ENCODE data around the gene PPP6R1. TPM values are rescaled to one million over a fixed set of nuclear protein-coding genes. Genes with fewer than 3 reads are reported as not detected.

The PPP6R1 gene
- total RNA-seq, 2 experiments from 2014 or later: 89.6 to 161 TPM

DNA sequence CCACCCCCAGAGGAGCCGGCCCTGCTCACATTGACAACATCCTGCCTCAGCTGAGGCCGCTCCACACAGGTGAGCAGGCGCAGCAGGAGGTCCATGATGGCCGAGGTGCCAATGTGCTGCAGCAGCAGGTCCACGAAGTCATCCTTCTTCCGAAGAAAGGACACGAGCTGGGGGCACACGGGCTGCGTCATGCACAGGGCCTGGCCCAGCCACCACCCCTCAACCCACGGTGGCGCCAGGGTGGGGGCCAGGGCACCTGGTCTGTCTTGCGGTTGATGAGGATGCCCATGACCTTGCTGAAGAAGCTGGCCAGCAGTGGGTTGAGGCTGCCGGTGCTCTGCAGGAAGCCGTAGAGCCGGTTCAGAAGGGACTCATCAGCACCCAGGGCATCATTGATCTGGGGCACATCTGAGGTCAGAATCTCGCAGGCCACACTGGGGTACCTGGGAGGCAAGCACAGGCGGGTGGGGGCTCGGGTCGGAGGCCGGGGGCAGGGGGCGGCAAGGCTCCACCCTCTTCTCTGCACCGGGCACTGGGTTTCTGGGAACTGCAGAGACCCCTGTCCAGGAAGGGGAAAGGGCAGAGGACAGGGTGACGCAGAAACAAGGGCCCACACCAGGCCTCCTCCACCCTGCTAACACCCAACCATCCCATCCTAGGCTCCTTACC, 13.4 kb downstream of the PPP6R1 start:
- Histone ChIP-seq H3K4me1 (ENCODE audit: insufficient read depth, low read length, poor library complexity, severe bottlenecking) (no peaks in the 10 kb centered on the region), H3K4me2 (ENCODE audit: low read length) (no peak overlapping the region), H4K20me1 (ENCODE audit: insufficient read depth, low read length) (peaks cover 16% of the 10 kb centered on the region), H3K4me3 (ENCODE audit: low read depth, low read length, poor library complexity, severe bottlenecking) (no peak overlapping the region), H3K9me2 (ENCODE audit: insufficient read depth, low read length) (no peaks in the 10 kb centered on the region), H3K79me2 (ENCODE audit: insufficient read depth, low read depth, low read length) (peaks cover 33% of the 10 kb centered on the region), H2AFZ (ENCODE audit: low read length) (no peak overlapping the region), H3K36me3 (ENCODE audit: insufficient read depth, low read length) (peaks cover 98% of the 10 kb centered on the region), H3K27ac (ENCODE audit: low read depth, low read length, poor library complexity, severe bottlenecking) (no peak overlapping the region), H3K9me3 (ENCODE audit: low read length) (no peaks in the 10 kb centered on the region)
- ChIA-PET CTCF (ENCODE audit: unreplicated experiment) (no interaction called here), POLR2A (interaction anchor here (0.6 kb wide), 1 partner anchor 52 kb away, joined by 3 read pairs; no protein-coding TSS in a partner anchor)
- intact Hi-C loops (cut with micrococcal nuclease; ENCODE audit: unreplicated experiment): no loop called here
- no peak for DNase-seq (ENCODE audit: low spot score)
- BruUV-seq (replicated peaks): no TSS peak
- TF ChIP-seq EZH2phosphoT487 (IDR thresholded peaks at IDR 0.05; ENCODE audit: borderline replicate concordance, low read depth, low read length): no peak
- TF ChIP-seq, protein P1, sequence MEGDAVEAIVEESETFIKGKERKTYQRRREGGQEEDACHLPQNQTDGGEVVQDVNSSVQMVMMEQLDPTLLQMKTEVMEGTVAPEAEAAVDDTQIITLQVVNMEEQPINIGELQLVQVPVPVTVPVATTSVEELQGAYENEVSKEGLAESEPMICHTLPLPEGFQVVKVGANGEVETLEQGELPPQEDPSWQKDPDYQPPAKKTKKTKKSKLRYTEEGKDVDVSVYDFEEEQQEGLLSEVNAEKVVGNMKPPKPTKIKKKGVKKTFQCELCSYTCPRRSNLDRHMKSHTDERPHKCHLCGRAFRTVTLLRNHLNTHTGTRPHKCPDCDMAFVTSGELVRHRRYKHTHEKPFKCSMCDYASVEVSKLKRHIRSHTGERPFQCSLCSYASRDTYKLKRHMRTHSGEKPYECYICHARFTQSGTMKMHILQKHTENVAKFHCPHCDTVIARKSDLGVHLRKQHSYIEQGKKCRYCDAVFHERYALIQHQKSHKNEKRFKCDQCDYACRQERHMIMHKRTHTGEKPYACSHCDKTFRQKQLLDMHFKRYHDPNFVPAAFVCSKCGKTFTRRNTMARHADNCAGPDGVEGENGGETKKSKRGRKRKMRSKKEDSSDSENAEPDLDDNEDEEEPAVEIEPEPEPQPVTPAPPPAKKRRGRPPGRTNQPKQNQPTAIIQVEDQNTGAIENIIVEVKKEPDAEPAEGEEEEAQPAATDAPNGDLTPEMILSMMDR (conservative IDR thresholded peaks at IDR 0.05; ENCODE audit: low read length): no peak

DNA sequence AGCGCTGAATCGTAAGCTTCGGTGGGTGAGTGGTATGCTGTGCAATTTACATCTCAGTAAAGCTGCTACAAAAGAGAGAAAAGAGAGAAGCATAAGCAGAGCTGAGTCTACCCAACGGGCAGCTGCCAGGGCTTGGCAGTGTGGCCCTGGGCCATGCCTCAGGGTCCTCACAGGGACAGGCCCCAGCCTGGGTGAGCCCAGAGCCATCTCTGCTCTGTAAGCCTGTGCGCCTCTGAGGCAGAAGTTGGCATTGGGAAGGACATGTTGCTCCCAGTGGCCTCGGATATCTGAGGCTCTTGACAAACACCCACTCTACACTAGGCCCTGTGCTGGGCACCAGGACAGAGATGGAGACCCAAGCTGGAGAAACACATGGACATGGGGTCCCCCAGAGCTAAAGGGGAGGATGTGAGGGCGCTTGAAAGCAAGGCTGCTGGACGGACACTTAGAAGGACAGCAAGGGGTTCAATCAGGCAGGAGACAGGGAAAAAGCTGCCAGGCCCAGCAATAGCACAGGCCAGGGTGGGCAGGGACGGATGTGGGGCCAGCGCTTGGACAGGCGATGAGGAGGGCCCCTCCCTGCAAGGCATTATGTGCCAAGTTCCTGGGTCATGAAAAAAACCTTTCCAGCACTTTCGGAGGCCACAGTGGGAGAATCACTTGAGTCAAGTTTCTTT, 14.7 kb downstream of the PPP6R1 start:
- H3K4me3 ChIP-seq (ENCODE audit: low read depth, low read length, poor library complexity, severe bottlenecking): no peak overlapping the region
- no peak overlapping the region for H3K27ac ChIP-seq (ENCODE audit: low read depth, low read length, poor library complexity, severe bottlenecking)
- POLR2A ChIA-PET: no interaction called here
- CTCF ChIA-PET (ENCODE audit: unreplicated experiment): no interaction called here
- peaks cover 99% of the 10 kb centered on the region for H3K36me3 ChIP-seq (ENCODE audit: insufficient read depth, low read length)
- H3K79me2 ChIP-seq (ENCODE audit: insufficient read depth, low read depth, low read length): peaks cover 21% of the 10 kb centered on the region
- intact Hi-C loops (cut with micrococcal nuclease; ENCODE audit: unreplicated experiment): no loop called here
- TF ChIP-seq, protein P1 (conservative IDR thresholded peaks at IDR 0.05; ENCODE audit: low read length): no peak
- no peak for TF ChIP-seq EZH2phosphoT487 (IDR thresholded peaks at IDR 0.05; ENCODE audit: borderline replicate concordance, low read depth, low read length)
- no peak for DNase-seq (ENCODE audit: low spot score)
- H2AFZ ChIP-seq (ENCODE audit: low read length): no peak overlapping the region
- no peak overlapping the region for H3K4me2 ChIP-seq (ENCODE audit: low read length)
- H3K9me3 ChIP-seq (ENCODE audit: low read length): no peaks in the 10 kb centered on the region
- H4K20me1 ChIP-seq (ENCODE audit: insufficient read depth, low read length): peaks cover 12% of the 10 kb centered on the region; the same call in 1 of the 2 replicates
- no peaks in the 10 kb centered on the region for H3K9me2 ChIP-seq (ENCODE audit: insufficient read depth, low read length)
- H3K4me1 ChIP-seq (ENCODE audit: insufficient read depth, low read length, poor library complexity, severe bottlenecking): no peaks in the 10 kb centered on the region
- no TSS peak for BruUV-seq (replicated peaks)

DNA sequence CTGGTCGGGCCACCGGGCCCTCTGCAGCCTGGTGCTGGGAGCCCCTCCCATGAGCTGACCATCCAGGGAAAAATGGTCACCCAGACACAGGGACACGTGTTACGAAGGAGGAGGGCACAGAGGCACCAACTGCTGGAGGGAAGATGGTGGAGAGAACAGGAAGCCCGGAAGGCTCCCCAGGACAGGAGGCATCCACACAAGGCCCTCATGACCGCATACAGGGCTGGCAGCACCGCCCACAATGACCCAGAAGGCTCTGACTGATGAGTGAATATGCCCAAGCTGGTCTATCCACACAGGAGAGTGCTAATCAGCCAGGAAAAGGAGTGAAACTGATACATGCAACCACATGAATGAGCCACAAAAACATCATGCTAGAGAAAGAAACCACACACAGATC, 16.3 kb downstream of the PPP6R1 start:
- H2AFZ ChIP-seq (ENCODE audit: low read length): no peak overlapping the region
- ChIA-PET CTCF (ENCODE audit: unreplicated experiment) (no interaction called here), POLR2A (no interaction called here)
- TF ChIP-seq EZH2phosphoT487 (IDR thresholded peaks at IDR 0.05; ENCODE audit: borderline replicate concordance, low read depth, low read length): no peak
- TF ChIP-seq, protein P1 (conservative IDR thresholded peaks at IDR 0.05; ENCODE audit: low read length): no peak
- no peak overlapping the region for H3K27ac ChIP-seq (ENCODE audit: low read depth, low read length, poor library complexity, severe bottlenecking)
- DNase-seq (ENCODE audit: low spot score): no peak
- H3K9me2 ChIP-seq (ENCODE audit: insufficient read depth, low read length): no peaks in the 10 kb centered on the region
- BruUV-seq (replicated peaks): no TSS peak
- H4K20me1 ChIP-seq (ENCODE audit: insufficient read depth, low read length): peaks cover 6% of the 10 kb centered on the region; the same call in 1 of the 2 replicates
- intact Hi-C loops (cut with micrococcal nuclease; ENCODE audit: unreplicated experiment): no loop called here
- H3K36me3 ChIP-seq (ENCODE audit: insufficient read depth, low read length): peaks cover 99% of the 10 kb centered on the region
- no peaks in the 10 kb centered on the region for H3K4me1 ChIP-seq (ENCODE audit: insufficient read depth, low read length, poor library complexity, severe bottlenecking)
- no peaks in the 10 kb centered on the region for H3K9me3 ChIP-seq (ENCODE audit: low read length)
- no peak overlapping the region for H3K4me2 ChIP-seq (ENCODE audit: low read length)
- H3K79me2 ChIP-seq (ENCODE audit: insufficient read depth, low read depth, low read length): peaks cover 5% of the 10 kb centered on the region
- no peak overlapping the region for H3K4me3 ChIP-seq (ENCODE audit: low read depth, low read length, poor library complexity, severe bottlenecking)

Data from OCI-LY7 (cell line).